Measurements from ENCODE around the gene CALN1.

DNA sequence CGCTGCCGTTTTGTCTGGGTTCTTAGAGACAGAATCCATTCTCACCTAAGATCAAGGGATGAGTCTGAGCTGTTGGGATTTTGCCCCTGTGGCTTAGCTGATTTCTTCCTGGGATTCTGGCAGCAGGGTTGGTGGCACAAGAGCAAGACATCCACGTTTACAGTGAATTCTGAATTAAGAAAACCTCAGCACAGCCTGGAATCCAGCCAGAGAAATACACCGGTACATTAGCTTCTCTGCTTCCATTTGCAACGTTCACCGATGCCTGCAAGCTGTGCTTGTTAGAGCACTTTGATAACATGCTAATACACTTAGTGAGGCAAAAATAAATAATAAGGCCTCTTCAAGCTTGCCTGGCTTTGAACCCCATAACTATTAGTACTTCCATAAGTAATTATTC, 569.8 kb downstream of the CALN1 start:
- TF ChIP-seq, protein P1, sequence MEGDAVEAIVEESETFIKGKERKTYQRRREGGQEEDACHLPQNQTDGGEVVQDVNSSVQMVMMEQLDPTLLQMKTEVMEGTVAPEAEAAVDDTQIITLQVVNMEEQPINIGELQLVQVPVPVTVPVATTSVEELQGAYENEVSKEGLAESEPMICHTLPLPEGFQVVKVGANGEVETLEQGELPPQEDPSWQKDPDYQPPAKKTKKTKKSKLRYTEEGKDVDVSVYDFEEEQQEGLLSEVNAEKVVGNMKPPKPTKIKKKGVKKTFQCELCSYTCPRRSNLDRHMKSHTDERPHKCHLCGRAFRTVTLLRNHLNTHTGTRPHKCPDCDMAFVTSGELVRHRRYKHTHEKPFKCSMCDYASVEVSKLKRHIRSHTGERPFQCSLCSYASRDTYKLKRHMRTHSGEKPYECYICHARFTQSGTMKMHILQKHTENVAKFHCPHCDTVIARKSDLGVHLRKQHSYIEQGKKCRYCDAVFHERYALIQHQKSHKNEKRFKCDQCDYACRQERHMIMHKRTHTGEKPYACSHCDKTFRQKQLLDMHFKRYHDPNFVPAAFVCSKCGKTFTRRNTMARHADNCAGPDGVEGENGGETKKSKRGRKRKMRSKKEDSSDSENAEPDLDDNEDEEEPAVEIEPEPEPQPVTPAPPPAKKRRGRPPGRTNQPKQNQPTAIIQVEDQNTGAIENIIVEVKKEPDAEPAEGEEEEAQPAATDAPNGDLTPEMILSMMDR (IDR thresholded peaks at IDR 0.05; ENCODE audit: low read depth, low read length) = no peak
- no peak for TF ChIP-seq EZH2phosphoT487 (IDR thresholded peaks at IDR 0.05; ENCODE audit: low read depth)
